GM21825 (cell line): ENCODE measurements around the gene ADGRB3.

Experiments
- ATAC-seq: cut with Tn5 transposase; IDR thresholded peaks from one replicate; pipeline ENCODE4 v1.9.1; 2021; ENCODE audit warnings: mild to moderate bottlenecking, moderate library complexity; ENCODE audit not compliant: unreplicated experiment

The ADGRB3 gene

DNA sequence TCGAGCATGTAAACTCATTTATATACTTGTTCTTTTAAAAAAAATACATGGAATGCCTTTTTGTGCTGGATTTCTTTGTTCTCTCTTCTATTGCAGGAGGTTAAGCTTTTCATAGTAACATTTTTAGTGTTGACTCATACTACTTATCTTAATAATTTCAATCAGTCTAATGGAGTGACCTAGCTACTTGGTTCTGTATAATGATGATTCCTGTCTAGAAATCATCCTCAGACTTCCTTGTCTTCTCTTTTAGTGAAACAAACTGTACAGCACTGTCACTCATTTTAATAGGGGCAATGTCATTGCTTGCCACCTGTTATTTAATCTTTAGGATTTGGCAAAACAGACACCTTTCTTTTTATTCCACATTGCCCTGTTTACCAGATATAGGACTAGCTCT, 62.3 kb downstream of the ADGRB3 start:
- no peak for ATAC-seq

DNA sequence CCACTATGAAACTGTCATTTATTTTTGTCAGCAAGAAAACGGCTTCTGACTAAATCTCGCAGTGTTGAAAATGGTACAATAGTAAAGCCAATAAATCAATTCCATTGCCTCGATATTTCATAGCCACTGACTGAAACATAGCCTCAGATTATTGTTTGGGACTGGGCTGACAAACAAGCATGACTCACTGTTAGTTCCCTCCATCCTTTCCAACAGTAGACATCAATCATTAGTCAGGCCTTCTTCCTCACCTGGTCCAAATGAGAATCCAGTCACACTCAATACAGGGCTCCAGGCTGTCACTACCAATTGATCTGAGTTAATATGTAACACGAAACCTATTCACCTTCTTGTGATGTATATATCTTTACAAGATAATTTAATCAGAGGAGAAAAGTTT, 66.1 kb downstream of the ADGRB3 start:
- no peak for ATAC-seq

DNA sequence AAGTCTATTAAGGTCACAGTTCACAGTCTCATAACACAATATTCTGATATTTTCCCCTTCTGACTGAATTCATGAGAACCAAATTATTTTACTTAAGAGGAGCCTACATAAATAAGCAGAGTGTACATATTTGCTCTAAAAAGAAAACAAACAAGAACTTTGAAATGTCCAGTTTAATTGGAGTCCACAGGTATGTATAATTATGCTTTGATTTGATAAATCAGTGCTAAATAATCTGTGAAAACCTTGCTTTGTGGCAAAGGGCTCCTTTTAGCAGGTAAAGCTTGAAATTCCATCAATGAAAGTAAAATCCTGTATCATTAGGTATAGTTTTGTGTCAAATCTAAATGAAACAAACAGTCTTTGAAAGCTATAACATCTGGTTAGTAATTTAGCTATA, 69.4 kb downstream of the ADGRB3 start:
- no peak for ATAC-seq

DNA sequence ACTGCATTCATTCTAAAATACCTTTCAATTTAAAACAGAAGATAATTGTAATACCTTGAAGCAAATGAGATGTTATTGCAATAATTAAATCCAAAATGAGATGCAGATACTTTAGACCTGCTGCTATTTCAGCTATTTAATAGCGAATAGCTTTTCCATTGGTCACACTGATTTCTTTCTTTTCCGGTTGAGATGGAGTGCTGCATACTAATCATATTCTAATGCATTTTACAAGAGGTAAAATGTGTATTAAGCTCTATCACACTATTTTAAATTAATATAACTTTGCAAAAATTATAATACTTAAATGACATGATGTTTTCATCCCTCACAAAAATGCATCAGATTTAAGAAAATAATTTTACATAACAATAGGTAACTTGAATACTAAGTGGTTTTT, 74.0 kb downstream of the ADGRB3 start:
- ATAC-seq = no peak

DNA sequence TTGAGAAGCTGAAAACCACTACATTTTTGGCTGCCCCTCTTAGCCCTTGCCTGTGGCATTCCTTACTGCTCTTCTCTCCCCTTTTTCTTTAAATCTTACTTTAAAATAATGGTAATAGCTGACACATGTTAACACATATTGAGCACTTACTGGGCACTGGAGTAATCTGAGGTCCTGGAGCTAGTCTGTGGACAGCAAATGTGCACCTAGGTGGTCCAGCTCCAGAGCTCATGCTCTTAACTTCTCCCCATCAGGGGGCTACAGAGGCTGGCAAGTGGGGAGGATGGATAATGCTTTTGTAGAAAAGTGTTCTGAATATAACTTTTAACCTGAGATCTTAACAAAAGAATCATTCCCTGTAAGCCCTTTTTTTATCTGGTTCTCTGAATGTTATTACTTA, 74.8 kb downstream of the ADGRB3 start:
- no peak for ATAC-seq

DNA sequence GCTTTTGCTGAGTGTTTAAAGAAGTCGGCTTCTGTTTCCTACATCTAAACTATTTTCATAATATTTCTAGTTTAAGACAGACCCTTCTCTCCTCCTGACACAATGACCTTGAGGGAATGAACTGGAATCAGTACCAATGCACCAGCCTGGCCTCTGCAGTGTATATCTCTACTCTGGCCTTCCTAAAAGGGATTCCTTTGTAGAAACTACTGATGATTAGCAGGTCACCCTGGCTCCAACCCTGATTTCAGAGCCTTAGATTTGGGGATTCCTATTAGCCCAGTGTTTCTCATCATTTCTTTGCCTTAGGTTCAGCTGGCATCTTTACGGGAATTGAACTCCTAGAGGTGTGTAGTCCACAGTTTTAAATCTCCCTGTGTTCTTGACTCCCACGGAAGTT, 75.4 kb downstream of the ADGRB3 start:
- ATAC-seq = no peak

DNA sequence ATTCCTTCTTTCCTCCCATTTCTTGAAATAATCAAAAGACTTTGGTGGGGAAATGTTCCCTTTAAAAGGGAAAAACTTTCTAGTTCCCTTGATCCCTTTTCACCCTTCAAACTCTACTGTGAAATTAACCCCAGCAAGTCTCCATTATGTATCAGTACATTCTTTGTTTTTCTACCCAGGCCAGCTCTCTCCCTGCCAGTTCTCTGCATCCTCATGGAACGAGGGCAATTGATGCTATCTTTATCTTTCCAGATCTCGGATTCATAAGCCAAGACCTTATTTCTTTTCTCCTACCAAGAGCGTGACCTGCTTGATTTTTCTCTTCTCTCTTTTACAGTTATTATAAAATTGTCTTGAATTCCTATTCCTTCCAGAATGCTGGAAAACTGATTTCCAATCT, 75.8 kb downstream of the ADGRB3 start:
- ATAC-seq = no peak

DNA sequence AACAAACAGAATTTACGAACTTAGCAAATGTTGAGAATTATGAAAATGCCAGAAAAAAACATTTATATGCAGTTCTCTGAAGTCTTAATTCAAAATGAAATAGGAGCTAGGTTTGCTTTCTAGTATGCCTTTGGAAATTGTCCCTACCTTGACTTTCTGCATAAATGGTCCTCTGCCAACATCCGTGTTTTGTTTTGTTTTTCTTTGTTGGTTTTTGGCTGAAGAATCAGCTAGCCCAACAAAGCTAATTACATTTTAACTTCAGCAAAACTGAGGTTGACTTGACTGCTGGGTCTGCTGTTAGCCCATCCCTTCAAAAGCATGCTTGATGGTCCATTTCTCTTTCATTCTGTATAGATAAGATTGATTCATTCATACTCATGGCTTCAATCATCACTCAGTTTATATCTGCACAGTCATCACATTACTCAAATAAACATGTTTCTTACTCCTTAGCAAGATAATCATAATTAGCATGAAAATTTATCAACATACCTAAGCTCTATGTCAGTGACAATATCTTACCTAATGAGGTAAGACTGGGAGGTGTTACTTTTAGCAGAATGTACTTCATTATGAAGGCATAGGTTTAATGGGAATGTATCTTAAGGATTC, 76.4 kb downstream of the ADGRB3 start:
- ATAC-seq = no peak

DNA sequence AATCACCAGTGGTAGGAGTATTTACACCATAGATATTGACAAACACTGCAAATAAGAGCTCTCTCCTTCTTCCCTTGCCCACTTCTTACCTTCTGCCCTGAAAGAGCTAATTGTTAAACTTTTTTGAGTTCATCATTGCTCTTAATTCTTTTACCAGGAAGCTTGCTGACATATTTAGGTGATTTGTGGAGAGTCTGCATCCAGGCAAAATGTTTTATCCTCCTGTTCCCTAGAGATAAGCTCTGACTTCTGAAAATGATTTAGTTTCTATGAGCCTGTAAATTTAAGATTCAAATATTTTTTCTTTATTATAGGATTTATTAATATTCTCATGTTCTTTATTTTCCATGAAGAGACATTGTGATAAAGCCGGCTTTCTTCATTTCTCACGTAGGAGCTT, 81.5 kb downstream of the ADGRB3 start:
- ATAC-seq = no peak

DNA sequence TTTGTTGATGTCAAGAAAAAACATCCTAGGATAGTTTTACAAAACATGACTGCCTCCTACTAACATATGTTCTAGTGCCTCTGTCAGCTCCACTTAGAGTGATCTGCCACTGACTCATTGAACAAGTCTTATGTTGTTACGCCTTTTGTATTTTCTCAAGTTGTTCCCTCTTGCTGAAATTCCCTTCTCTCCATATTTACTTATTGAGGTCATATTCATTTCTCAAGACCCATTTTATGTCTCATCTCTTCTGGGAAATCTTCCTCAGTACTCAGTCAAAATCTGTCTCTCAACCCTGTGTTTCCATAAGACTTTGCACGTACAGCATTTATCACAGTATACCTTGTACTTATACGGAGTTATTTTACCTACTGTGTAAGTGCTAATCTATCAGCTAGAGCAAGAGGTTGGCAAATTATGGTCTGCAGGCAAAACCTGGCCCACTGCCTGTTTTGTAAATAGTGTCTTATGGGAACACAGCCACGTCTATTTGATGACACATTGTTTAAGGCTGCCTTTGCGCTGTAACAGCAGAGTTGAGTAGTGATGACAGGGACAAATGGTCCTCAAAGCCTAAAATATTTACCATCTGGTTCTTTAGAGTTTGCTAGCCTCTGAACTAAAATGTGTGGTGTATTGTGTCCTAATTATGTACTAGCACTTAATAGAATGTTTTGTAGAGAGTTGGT, 83.4 kb downstream of the ADGRB3 start:
- no peak for ATAC-seq

DNA sequence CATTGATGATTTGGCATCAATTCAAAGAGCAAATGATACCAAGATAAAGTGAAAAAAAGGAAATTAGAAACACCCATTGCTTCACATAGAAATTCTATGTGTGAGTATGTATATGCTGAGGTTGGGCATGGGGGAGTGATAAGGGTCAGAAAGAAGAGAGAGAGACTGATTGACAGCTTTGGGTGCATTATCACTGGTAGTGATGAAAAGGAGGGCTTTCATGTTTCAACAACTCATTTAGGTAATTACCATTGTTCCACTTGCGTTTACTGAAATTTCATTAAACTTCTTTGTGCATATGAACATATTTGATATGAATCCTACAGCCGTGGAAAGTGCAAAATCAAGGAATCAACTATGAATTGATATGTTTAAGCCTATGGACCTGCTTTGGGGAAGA, 84.7 kb downstream of the ADGRB3 start:
- ATAC-seq = no peak

DNA sequence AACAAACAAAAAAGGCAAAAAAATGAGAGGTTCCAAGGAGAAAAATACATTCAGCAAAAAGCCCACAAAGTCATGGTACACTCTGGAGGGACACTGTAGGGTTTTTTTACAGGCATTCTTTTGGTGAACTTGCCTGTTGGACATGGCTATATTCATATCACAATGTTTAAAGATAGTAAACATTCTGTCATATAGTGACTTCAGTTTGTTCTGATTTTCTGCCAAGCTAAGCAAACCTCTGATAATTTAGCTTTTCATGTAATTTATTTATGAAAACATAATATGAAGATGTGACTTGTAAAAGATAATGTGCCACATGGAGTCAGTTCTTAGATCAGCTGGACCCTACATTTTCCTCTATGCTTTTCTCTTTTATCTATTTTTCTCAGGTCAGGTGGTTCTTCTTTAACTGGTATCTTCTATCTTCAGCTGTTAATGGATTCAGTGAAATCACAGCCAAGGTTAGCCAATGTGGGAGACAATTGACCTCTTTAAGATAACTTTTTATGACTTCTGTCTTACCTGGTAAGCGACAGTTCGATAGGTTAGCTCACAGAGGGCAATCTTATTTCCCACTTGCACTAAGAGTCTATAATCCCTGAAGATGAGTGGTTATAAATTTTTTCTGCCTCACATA, 87.9 kb downstream of the ADGRB3 start:
- no peak for ATAC-seq

DNA sequence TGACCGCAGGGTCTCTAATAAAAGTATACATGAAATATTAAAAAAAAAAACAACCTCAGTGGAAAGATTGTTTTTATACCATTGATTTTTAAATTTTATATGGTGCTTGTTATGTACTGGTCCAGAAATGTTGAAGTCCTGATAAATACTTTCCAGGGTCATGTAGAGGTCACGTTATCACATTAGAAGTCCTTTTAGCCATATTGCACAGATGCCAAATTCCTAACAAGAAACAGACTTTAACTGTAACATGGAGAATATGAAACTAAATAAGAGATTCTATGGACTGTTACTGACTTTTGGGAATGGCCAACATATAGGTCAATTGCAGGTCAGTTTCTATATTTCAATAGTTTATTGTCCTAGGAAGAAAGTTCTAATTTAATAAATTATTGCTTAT, 89.0 kb downstream of the ADGRB3 start:
- ATAC-seq = no peak

DNA sequence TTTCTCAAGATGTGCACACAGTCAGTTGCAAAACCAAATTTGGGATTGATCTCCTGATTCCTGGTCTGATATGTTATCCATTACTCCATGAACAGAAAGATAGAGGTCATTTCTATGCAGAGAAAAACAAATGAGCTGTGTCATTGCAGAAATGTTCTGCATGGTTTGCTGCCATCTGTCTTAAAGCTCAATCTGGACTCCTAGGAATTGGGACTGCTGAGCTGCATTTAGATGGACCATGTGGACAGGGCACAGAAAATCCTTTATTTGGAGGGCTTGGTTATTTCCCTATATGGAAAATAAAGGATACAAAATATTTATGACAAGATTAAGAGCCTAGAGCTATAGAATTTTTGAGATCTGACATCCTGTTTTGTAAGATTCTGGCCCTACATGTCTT, 91.3 kb downstream of the ADGRB3 start:
- ATAC-seq = no peak

DNA sequence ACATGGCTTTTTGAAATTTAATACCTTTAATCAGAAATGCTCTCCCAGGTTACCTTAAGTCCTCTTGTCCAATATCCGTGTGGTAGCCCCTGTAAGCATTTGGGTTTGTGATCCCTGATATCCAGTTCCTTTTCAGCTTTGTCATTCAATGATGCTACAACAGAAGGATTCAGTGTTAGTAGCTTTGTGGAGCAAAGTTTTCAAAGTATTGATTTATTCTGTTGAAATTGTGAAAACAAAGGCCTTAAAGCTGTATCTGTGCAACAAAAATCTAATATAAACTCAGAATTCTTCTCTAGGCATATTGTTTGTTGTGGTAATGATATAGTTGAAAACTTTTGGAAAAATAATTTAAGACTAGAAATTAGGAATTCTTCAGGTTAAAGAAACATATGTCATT, 91.9 kb downstream of the ADGRB3 start:
- no peak for ATAC-seq

DNA sequence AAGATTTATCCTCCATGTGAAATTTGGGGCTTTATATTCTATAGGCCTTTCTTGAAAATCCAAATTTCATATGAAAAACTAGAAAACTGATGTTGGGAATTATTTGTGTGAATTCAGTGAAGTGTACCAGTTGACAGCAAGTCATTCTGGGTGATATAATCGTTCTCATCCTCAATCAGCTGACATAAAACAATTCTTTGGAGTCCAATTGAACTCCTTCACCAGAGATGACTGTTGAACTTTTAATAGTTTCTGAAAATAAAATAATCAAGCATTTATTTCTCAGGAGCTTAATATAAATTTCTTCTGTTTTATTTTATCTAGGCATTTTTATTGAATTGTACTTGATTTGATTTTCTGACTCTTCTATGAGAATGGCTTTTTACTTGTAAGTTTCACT, 92.6 kb downstream of the ADGRB3 start:
- no peak for ATAC-seq

DNA sequence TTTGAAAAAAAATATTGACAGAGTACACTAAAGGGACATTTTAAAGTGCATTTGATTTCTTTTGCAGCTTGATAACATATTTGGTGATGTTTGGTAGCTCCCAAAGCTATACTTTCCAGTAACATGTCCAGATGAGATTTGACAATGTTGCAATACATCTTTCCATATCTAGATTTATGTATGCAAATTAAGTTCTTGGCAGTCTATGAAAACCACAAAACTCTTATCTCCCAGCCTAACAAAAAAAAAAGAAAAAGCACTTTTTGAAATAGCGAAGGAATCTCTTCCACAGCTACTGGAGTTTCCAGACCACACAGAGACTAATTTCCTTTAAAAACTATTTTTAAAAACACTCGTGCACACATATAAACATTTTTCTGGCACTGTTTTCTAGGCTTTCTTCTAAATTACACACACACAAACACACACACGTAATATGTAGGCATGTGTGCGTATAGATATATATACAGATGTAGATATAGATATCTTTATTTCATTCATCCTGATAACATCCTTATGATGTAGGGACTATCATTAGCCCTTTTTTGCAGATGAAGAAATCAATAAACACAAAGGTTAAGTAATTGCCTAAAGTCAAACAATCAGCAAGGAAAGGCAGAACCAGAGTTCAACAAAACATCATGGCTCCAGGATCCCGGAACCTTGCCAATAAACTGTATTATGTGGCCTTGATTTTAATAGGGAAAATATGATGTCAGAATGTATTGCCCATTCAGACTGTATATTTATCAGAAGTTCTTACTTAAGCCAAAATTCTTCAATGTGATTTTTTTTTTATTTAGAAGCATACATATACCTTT, 93.3 kb downstream of the ADGRB3 start:
- no peak for ATAC-seq

DNA sequence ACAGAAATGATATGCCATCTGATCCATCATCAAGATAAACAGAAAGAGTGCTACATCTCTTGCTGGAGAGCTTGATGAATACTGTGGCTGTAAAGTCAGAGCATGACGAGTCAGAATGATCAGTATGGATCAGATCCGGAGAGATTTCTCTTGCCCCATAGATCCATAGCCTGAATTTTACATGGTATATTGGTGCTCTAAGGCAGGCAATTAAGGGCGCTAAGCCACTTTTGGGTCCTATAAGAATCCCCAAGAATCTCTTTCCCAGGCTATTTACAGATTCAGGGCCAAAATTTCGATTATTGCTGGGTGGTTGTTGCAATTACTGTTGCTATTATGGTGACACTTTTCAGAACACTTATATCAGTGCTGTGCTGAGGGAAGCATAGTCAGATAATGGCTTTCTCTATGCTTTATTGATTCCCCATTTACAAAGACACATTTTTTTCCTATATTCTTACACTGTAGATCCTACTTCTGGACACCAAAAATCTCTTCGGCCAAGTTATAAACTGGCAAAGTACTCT, 94.4 kb downstream of the ADGRB3 start:
- no peak for ATAC-seq

DNA sequence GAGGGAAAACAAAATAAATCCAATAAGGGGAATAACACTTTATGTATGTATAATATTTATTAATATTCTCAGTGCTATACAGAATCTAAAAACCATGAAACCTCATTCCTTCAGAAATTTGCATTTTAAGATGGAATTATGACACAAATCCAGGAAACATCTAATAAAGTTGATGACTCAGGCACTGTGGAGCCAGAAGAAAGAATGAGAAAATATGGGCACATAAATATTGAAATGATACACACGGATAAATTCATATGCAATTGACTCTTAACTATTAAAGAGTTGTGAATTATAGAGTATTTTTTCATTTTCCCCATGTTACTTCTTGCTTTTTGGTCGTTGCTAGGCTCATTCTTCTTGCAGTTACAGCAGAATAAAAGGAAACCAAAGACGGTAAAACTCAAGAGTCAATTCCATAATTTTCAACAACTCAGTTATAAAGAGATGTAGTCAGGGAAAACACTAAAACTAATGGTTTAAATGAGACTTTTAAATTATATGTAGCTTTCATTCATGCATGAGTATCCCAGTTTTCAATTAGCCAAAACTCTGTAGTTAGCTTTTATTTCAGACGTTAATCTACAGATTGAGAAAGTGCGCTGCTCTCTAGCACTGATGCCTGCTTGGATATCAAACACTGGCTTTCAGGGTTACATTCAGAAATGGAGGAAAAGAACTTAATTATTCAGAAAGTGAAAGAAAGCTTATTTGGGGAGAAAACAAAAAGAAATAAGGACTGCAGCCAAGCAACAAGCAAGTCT, 95.4 kb downstream of the ADGRB3 start:
- ATAC-seq = no peak

DNA sequence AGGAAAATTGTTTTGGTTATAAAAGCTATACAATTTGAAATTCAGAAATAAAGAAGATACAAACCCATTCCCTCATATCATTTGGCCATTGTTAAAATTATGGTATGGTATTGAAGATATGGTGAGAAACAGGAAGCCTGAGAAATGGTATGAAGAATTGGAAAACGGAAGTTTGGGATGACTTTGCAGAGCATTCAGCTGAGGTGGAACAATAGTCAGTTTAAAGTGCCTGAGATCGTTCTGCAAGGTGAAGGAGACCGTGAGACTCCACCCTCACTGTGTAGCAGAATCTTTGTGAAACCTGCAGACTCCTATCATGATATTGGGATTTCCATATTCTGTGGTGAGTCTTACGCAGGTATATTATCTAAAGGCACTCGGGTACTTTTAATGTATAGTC, 97.3 kb downstream of the ADGRB3 start:
- no peak for ATAC-seq

DNA sequence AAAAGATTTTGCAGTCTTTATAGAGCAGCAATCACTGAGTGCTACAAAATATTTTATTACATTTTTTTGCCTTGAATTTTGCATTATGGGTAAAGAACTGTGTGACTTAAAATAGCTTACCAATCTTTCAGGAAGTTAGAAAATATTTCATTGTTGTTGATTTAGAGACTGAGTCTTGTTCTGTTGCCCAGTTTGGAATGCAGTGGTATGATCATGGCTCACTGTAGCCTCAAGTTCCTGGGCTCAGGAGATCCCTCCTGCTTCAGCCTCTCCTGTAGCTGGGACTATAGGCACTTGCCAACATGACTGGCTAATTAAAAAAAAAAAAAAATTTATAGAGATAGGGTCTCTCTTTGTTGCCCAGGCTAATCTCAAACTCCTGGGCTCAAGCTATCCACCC, 100.8 kb downstream of the ADGRB3 start:
- ATAC-seq = no peak
